Measurements from ENCODE around the gene LILRB5.
"Not testable (repeated sequence)": the region's sequence is repeated elsewhere in the genome, so short reads cannot be mapped to it uniquely, and the experiment has no call there.

DNA sequence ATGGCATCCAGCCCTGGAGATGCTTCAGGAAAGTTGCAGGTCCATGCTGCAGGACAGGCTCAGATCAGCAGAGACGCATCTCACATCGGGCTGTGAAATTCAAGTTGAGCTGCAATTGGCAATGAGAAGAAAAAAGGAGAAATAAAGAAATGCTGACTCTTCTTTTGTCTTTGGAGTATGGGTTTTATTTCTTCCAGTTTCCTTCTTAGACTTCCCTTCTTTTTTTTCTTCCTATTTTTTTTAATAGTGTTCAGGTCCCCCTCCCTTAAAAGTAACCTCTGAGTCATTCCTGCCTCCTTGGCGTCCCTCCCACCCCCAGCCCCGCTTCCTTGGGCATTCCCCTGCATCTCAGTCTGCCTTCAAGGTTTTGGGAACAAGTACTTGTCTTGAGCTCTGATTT, 14.5 kb upstream of the LILRB5 start:
- TF ChIP-seq, protein P1, sequence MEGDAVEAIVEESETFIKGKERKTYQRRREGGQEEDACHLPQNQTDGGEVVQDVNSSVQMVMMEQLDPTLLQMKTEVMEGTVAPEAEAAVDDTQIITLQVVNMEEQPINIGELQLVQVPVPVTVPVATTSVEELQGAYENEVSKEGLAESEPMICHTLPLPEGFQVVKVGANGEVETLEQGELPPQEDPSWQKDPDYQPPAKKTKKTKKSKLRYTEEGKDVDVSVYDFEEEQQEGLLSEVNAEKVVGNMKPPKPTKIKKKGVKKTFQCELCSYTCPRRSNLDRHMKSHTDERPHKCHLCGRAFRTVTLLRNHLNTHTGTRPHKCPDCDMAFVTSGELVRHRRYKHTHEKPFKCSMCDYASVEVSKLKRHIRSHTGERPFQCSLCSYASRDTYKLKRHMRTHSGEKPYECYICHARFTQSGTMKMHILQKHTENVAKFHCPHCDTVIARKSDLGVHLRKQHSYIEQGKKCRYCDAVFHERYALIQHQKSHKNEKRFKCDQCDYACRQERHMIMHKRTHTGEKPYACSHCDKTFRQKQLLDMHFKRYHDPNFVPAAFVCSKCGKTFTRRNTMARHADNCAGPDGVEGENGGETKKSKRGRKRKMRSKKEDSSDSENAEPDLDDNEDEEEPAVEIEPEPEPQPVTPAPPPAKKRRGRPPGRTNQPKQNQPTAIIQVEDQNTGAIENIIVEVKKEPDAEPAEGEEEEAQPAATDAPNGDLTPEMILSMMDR (IDR thresholded peaks at IDR 0.05 in 4 of 5, conservative IDR thresholded peaks at IDR 0.05 in 1 of 5): not testable (repeated sequence)
- not testable (repeated sequence) for TF ChIP-seq POLR2A (IDR thresholded peaks at IDR 0.05)
